Measurements from ENCODE around the gene SGK1.

DNA sequence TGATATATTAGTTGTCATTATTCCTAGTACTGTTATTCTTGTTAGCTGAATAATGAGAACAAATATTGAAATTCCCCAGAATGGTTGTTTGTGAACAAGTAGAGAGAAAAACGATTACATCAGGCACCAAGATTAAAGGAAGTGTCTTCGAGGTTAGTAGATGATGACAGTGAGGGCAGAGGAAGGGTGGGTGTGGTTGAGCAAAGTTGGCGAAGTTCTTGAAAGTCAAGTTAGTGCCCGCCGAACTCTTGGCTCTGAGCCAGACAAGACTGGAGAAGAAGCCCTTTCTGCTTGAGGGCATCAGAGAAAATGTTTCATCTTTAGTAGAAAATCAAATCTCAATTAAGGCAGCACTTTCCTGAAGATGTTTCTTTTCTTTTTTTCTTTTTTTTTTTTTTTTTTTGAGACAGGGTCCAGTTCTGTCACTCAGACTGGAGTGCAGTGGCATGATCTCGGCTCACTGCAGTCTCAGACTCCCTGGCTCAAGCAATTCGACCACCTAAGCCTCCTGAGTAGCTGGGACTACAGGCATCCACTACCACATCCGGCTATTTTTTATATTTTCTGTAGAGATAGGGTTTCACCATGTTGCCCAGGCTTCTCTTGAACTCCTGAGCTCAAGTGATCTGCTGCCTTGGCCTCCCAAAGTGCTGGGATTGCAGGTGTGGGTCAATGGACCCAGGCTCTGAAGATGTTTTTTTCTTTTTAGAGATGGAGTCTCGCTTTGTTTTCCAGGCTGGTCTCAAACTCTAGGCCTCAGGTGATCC, 77.1 kb downstream of the SGK1 start:
- TF ChIP-seq, protein P1, sequence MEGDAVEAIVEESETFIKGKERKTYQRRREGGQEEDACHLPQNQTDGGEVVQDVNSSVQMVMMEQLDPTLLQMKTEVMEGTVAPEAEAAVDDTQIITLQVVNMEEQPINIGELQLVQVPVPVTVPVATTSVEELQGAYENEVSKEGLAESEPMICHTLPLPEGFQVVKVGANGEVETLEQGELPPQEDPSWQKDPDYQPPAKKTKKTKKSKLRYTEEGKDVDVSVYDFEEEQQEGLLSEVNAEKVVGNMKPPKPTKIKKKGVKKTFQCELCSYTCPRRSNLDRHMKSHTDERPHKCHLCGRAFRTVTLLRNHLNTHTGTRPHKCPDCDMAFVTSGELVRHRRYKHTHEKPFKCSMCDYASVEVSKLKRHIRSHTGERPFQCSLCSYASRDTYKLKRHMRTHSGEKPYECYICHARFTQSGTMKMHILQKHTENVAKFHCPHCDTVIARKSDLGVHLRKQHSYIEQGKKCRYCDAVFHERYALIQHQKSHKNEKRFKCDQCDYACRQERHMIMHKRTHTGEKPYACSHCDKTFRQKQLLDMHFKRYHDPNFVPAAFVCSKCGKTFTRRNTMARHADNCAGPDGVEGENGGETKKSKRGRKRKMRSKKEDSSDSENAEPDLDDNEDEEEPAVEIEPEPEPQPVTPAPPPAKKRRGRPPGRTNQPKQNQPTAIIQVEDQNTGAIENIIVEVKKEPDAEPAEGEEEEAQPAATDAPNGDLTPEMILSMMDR (IDR thresholded peaks at IDR 0.05) = no peak
- no peak for TF ChIP-seq POLR2A (IDR thresholded peaks at IDR 0.05)
